HG03097 (cell line): ENCODE results near the gene TXNRD1.
A peak's percentile ranks its signal among the peaks of the same experiment; 100 is the strongest.
"Not testable (repeated sequence)": the region's sequence is repeated elsewhere in the genome, so short reads cannot be mapped to it uniquely, and the experiment has no call there.

ENCODE experiments used
- ATAC-seq: cut with Tn5 transposase; IDR thresholded peaks from one replicate; pipeline ENCODE4 v1.9.1; 2021; ENCODE audit not compliant: unreplicated experiment, low FRiP score

TXNRD1 gene

GRCh38 chr12:104215638-104216297 is at the start of gene TXNRD1:
TXNRD1 (plus strand) TSS chr12:104215779; CDS start chr12:104215803, 24 bp downstream.
- ATAC-seq: peak; percentile 91

GRCh38 chr12:104165801-104166200 is 49.8 kb upstream of the TXNRD1 start:
- no peak for ATAC-seq

- ATAC-seq: no peak
Observed at GRCh38 chr12:104166465-104166864, 49.1 kb upstream of the TXNRD1 start.

- no peak for ATAC-seq
Observed at GRCh38 chr12:104167519-104168458, 47.8 kb upstream of the TXNRD1 start.

- no peak for ATAC-seq
Observed at GRCh38 chr12:104168596-104168995, 47.0 kb upstream of the TXNRD1 start.

GRCh38 chr12:104171785-104172569 is 43.6 kb upstream of the TXNRD1 start:
- ATAC-seq: no peak

GRCh38 chr12:104172570-104172947 is 43.0 kb upstream of the TXNRD1 start:
- no peak for ATAC-seq

- ATAC-seq: not testable (repeated sequence)
Observed at GRCh38 chr12:104173804-104174203, 41.8 kb upstream of the TXNRD1 start.

- no peak for ATAC-seq
Observed at GRCh38 chr12:104175726-104176247, 39.8 kb upstream of the TXNRD1 start.

GRCh38 chr12:104177336-104177662 is 38.3 kb upstream of the TXNRD1 start:
- no peak for ATAC-seq

- no peak for ATAC-seq
Observed at GRCh38 chr12:104177663-104178501, 37.7 kb upstream of the TXNRD1 start.

- ATAC-seq: no peak
Observed at GRCh38 chr12:104180374-104180773, 35.2 kb upstream of the TXNRD1 start.

- no peak for ATAC-seq
Observed at GRCh38 chr12:104181313-104181712, 34.3 kb upstream of the TXNRD1 start.

- no peak for ATAC-seq
Observed at GRCh38 chr12:104182144-104182543, 33.4 kb upstream of the TXNRD1 start.

- ATAC-seq: no peak
Observed at GRCh38 chr12:104182621-104183378, 32.8 kb upstream of the TXNRD1 start.

GRCh38 chr12:104183443-104183842 is 32.1 kb upstream of the TXNRD1 start:
- ATAC-seq: no peak

GRCh38 chr12:104187446-104188155 is 28.0 kb upstream of the TXNRD1 start:
- ATAC-seq: no peak

GRCh38 chr12:104188534-104188933 is 27.0 kb upstream of the TXNRD1 start:
- no peak for ATAC-seq
